Natural killer cell (primary cell): ENCODE measurements around the gene GLTPD2. TPM values are rescaled to one million over a fixed set of nuclear protein-coding genes. Genes with fewer than 3 reads are reported as not detected.

Experiments
- ATAC-seq, 3 donors: fragments of 150-1000 bp in 2 of 3; fragments of 200-7000 bp in 1 of 3; cut with Tn5 transposase; 1 replicate in 1 of 3; 2 replicates in 2 of 3; pipeline ENCODE4 v1.10.0; 2021; ENCODE audit warnings: mild to moderate bottlenecking in 2 of 3, moderate library complexity in 2 of 3
- DNase-seq, 2 donors: peaks; one replicate each; pipeline versions ENCODE4 v3.0.0 to v3.0.0-alpha.2; 2013 to 2021; ENCODE audit warnings: mixed read lengths in 1 of 2
- H3K27ac ChIP-seq: one replicate; pipeline ENCODE4 v1.5.1; 2013; ENCODE audit warnings: mild to moderate bottlenecking, low read length
- H3K27me3 ChIP-seq: one replicate; pipeline ENCODE4 v1.6.1; 2013; ENCODE audit warnings: low read length; ENCODE audit not compliant: control insufficient read depth, insufficient read depth
- H3K36me3 ChIP-seq: one replicate; pipeline ENCODE4 v1.6.1; 2013; ENCODE audit warnings: low read length; ENCODE audit not compliant: control insufficient read depth, insufficient read depth
- H3K4me1 ChIP-seq: one replicate; pipeline ENCODE4 v1.6.1; 2013; ENCODE audit warnings: low read length; ENCODE audit not compliant: control insufficient read depth, insufficient read depth
- H3K4me3 ChIP-seq: one replicate; pipeline ENCODE4 v1.5.1; 2013; ENCODE audit warnings: low read length
- H3K9me3 ChIP-seq: one replicate; pipeline ENCODE4 v1.6.1; 2013; ENCODE audit warnings: low read length; ENCODE audit not compliant: control insufficient read depth, insufficient read depth
- H3K27ac Mint-ChIP-seq, 2 donors: one replicate each; pipeline ENCODE4 v1.8.0; 2022; ENCODE audit warnings: mild to moderate bottlenecking in 2 of 2, mixed read lengths in 2 of 2, moderate library complexity in 1 of 2
- H3K27me3 Mint-ChIP-seq, 2 donors: one replicate each; pipeline ENCODE4 v1.8.0; 2022; ENCODE audit warnings: low read depth in 2 of 2, mixed read lengths in 2 of 2
- H3K36me3 Mint-ChIP-seq: one replicate; pipeline ENCODE4 v1.8.0; 2022; ENCODE audit warnings: mixed read lengths
- H3K4me1 Mint-ChIP-seq, 2 donors: one replicate each; pipeline ENCODE4 v1.8.0; 2022; ENCODE audit warnings: mixed read lengths in 2 of 2
- H3K4me3 Mint-ChIP-seq: one replicate; pipeline ENCODE4 v1.8.0; 2022; ENCODE audit warnings: mild to moderate bottlenecking, moderate library complexity, mixed read lengths
- H3K9me3 Mint-ChIP-seq, 2 donors: one replicate each; pipeline ENCODE4 v1.8.0; 2022; ENCODE audit warnings: mixed read lengths in 2 of 2
- CTCF ChIP-seq: fragments of 200-600 bp; IDR thresholded peaks from one replicate; pipeline ENCODE4 v1.8.0; 2022; ENCODE audit warnings: antibody characterized with exemption
- WGBS: methylation state at CpG from one replicate; pipeline ENCODE4 v1.1.7; 2013; ENCODE audit warnings: missing lambda C conversion rate; ENCODE audit not compliant: insufficient coverage; 5-methylcytosine and 5-hydroxymethylcytosine counted together
- intact Hi-C: fragments of 100-400 bp; cut with micrococcal nuclease; formaldehyde crosslinking; loops from one replicate; pipeline ENCODE4 v1.14.2; 2022
- total RNA-seq, 4 donors: library from RNA; stranded (reverse); fragments of 120-200 nt in 1 of 4; gene quantifications; one replicate each; pipeline versions ENCODE4 v1.2.3 to v1.2.4, GENCODE V29; 2013 to 2022

GLTPD2 gene
- total RNA-seq, 3 donors from 2014 or later (not counting 1 experiment from before 2014, with no cell fraction given), result not detected

- no peaks in the 10 kb centered on the region for H3K9me3 Mint-ChIP-seq
- peaks cover 3% of the 10 kb centered on the region for H3K4me1 ChIP-seq
- H3K27me3 ChIP-seq, result peaks cover 9% of the 10 kb centered on the region
- no peaks in the 10 kb centered on the region for H3K9me3 ChIP-seq
- no peak overlapping the region for H3K27ac ChIP-seq
- WGBS, result no CpG with 5 or more reads among the region's 1 CpG
- peaks cover 27 to 40% of the 10 kb centered on the region in 2 donors for H3K27me3 Mint-ChIP-seq
- no peak for ATAC-seq
- H3K36me3 Mint-ChIP-seq, result no peaks in the 10 kb centered on the region
- H3K4me3 Mint-ChIP-seq, result no peak overlapping the region
- no peaks in the 10 kb centered on the region for H3K36me3 ChIP-seq
- no peak overlapping the region for H3K27ac Mint-ChIP-seq
- TF ChIP-seq CTCF, result no peak
- no peak for DNase-seq
- peaks cover 4 to 5% of the 10 kb centered on the region in 2 donors for H3K4me1 Mint-ChIP-seq
- H3K4me3 ChIP-seq, result no peak overlapping the region
- intact Hi-C loops, result no loop called here
These were observed 35.4 kb upstream of the GLTPD2 start for GRCh38 chr17:4753392-4753791.

- H3K4me1 ChIP-seq, result no peaks in the 10 kb centered on the region
- TF ChIP-seq CTCF, result no peak
- no peaks in the 10 kb centered on the region for H3K27me3 ChIP-seq
- Mint-ChIP-seq H3K27me3 (peaks cover 8% of the 10 kb centered on the region in 2 donors), H3K27ac (no peak overlapping the region), H3K36me3 (no peaks in the 10 kb centered on the region), H3K4me3 (no peak overlapping the region), H3K9me3 (no peaks in the 10 kb centered on the region), H3K4me1 (no peaks in the 10 kb centered on the region)
- DNase-seq, result no peak
- ATAC-seq, result peak in 1 of 3 donors; percentile 42
- H3K27ac ChIP-seq, result no peak overlapping the region
- no peak overlapping the region for H3K4me3 ChIP-seq
- H3K36me3 ChIP-seq, result no peaks in the 10 kb centered on the region
- H3K9me3 ChIP-seq, result no peaks in the 10 kb centered on the region
- intact Hi-C loops, result no loop called here
- WGBS, result 87% methylated on average over 10 of the region's 10 CpGs
These were observed 29.0 kb upstream of the GLTPD2 start for GRCh38 chr17:4759776-4760236.

GRCh38 chr17:4764595-4764994 lies 24.2 kb upstream of the GLTPD2 start:
- no peak overlapping the region for H3K27ac ChIP-seq
- no peaks in the 10 kb centered on the region for H3K4me1 ChIP-seq
- Mint-ChIP-seq H3K9me3 (no peaks in the 10 kb centered on the region), H3K4me1 (no peaks in the 10 kb centered on the region), H3K36me3 (no peaks in the 10 kb centered on the region), H3K27ac (no peak overlapping the region), H3K4me3 (no peak overlapping the region), H3K27me3 (peaks cover 5 to 16% of the 10 kb centered on the region in 2 donors)
- ATAC-seq, result no peak
- no peaks in the 10 kb centered on the region for H3K27me3 ChIP-seq
- TF ChIP-seq CTCF, result no peak
- 52% methylated on average over 2 of the region's 3 CpGs for whole genome bisulfite sequencing
- H3K36me3 ChIP-seq, result no peaks in the 10 kb centered on the region
- no peak for DNase-seq
- no peak overlapping the region for H3K4me3 ChIP-seq
- no peaks in the 10 kb centered on the region for H3K9me3 ChIP-seq
- intact Hi-C loops, result no loop called here

- Mint-ChIP-seq H3K27me3 (peaks cover 5 to 16% of the 10 kb centered on the region in 2 donors), H3K36me3 (no peaks in the 10 kb centered on the region), H3K4me1 (no peaks in the 10 kb centered on the region), H3K9me3 (no peaks in the 10 kb centered on the region), H3K4me3 (no peak overlapping the region), H3K27ac (no peak overlapping the region)
- no peak for ATAC-seq
- Histone ChIP-seq H3K4me3 (no peak overlapping the region), H3K27me3 (no peaks in the 10 kb centered on the region), H3K27ac (peak overlapping the region; percentile 21), H3K36me3 (no peaks in the 10 kb centered on the region), H3K9me3 (no peaks in the 10 kb centered on the region), H3K4me1 (no peaks in the 10 kb centered on the region)
- DNase-seq, result no peak
- no peak for TF ChIP-seq CTCF
- WGBS, result 78% methylated on average over 2 of the region's 3 CpGs
- intact Hi-C loops, result no loop called here
These were observed 22.6 kb upstream of the GLTPD2 start for GRCh38 chr17:4766201-4766600.
